ENCODE data around the gene ARHGAP23.

DNA sequence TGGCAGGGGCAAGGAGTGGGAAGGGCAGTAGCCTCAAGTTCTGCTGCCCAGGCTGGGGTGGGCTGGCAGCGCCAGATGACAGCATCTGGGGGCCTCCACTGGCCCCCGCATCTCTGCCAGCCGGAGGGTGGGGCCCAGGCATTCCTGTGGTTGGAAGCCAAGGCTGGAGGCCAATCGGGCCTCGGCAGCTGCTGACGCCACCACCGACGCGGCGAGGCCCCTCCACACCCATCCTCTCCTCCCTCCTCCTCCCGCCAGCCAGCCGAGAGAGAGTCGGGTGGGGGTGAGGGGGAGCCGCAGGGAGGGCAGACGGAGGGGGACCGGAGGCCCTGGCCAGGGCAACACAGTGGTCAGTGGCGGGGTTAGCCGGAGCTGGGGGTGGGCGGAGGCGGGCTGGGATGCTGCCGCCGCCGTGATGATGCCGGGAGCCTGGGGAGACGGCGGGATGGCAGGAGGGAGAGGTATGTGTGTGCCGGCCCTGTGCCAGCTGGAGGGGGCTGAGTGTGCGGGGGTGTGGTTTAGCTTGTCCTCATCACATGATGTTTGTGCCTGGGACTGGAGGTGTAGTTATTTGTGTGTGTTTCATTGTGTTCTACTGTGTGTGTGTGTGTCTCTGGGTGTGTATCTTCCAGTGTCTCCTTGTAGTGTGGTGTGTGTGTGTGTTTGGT lies 36.6 kb downstream of the ARHGAP23 start:
- TF ChIP-seq, protein P1, sequence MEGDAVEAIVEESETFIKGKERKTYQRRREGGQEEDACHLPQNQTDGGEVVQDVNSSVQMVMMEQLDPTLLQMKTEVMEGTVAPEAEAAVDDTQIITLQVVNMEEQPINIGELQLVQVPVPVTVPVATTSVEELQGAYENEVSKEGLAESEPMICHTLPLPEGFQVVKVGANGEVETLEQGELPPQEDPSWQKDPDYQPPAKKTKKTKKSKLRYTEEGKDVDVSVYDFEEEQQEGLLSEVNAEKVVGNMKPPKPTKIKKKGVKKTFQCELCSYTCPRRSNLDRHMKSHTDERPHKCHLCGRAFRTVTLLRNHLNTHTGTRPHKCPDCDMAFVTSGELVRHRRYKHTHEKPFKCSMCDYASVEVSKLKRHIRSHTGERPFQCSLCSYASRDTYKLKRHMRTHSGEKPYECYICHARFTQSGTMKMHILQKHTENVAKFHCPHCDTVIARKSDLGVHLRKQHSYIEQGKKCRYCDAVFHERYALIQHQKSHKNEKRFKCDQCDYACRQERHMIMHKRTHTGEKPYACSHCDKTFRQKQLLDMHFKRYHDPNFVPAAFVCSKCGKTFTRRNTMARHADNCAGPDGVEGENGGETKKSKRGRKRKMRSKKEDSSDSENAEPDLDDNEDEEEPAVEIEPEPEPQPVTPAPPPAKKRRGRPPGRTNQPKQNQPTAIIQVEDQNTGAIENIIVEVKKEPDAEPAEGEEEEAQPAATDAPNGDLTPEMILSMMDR (IDR thresholded peaks at IDR 0.05; ENCODE audit: poor library complexity), result no peak
- no peak for TF ChIP-seq EZH2phosphoT487 (IDR thresholded peaks at IDR 0.05; ENCODE audit: low read depth, severe bottlenecking, unreplicated experiment)
- no peak for TF ChIP-seq EZH2 (IDR thresholded peaks at IDR 0.05; ENCODE audit: borderline replicate concordance)

All from hepatocyte (in vitro differentiated cells).